ENCODE measurements around the gene CTXN3.

The CTXN3 gene

DNA sequence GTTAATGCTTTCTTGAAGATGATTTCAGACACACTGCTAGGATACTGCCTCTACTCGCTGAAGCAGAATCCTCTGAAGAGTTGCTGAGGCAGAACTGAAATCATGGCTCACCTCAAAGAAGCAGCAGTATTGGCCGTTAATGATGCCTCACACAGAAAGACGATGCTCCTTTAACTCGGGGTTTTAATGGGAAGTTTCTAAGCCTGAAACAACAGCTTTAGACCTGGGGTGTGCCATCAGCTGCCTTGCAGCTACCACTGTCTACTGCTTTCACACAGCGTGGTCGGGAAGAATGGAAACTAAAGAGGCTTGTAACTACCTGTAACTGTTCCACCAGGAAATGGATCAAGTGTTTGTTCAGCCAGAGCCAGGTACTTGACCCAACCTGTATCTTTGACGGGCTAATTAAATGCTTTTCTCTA lies at the start of gene CTXN3:
TSS of gene CTXN3 (plus strand) at position 65 of the 422 bp plus-strand sequence. CDS start 8,440 bp downstream, outside the sequence.
- no peak for DNase-seq (ENCODE audit: low read depth)

DNA sequence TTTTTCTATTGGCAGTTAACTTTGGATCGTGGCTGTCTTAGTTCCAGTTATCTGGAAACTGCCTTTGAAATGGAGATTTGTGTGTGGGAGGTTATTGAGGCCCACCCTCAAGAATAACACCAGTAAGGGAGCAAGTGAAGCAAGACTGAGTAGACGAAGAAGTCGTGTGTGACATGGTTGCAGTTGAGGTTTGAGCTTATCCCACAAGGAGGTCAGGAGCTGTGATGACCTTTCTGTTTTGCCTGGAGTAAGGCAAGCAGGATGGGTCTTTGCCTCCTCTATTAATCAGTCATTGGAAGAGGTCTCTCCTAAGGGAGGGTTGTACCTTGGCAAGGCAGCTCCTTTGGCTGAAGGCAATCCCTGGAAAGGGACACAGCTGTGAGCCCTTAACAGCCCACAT lies 49.6 kb upstream of the CTXN3 start:
- DNase-seq (ENCODE audit: low read depth), result no peak

DNA sequence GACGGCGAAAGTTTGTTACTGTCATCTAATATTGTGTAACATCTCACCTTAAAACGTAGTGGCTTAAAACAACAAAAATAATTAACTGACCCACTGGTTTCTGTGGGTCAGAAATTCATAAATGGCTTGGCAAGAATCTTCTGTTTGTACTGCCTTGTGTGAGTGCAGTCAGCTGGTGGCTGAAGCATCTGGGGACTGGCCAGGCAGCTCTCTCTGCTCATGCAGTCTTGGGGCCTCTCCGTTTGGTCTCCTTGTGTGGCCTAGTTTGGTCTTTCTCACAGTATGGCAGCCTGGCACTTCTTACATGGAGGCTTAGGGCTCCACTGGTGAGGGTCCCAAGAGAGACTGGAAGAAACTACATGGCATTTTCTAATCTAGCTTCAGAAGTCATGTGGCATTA lies 49.0 kb upstream of the CTXN3 start:
- DNase-seq (ENCODE audit: low read depth), result no peak

DNA sequence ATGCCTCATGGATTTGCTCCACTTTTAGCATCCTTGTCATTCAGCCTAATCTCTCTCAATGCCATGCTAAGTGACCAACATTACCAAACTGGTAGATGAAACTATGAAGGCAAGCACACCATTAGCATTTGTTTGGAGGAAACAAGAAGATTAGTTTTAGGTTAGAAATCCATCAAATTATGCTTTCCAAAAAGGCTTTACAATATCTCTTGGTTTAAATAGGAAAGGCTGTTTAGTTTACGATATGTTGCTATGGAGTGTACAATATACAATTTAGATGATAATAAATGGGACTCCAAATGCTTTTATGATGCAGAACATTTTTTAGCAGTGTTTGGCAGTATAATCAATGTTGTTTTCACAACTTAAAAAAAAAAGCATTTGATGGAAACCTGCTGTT lies 47.8 kb upstream of the CTXN3 start:
- DNase-seq (ENCODE audit: low read depth), result no peak

DNA sequence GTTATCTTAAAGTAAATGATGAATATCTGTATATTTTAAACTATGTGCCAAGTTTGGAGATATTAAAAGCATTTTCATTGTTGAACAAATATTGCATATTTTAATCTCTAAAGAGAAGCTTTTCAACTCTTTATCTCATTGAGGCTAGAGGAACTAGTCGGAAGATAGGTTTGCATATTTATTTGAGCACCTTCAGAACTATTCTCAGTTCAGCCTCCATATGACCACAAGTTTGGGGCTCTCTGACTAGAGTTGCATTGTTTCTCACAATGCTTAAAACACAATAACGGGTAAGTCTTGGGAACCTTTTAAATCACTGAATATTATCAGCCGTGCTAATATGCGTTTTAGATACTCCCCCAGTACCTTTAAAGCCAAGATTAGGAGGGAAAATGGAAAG lies 47.3 kb upstream of the CTXN3 start:
- DNase-seq (ENCODE audit: low read depth), result no peak

DNA sequence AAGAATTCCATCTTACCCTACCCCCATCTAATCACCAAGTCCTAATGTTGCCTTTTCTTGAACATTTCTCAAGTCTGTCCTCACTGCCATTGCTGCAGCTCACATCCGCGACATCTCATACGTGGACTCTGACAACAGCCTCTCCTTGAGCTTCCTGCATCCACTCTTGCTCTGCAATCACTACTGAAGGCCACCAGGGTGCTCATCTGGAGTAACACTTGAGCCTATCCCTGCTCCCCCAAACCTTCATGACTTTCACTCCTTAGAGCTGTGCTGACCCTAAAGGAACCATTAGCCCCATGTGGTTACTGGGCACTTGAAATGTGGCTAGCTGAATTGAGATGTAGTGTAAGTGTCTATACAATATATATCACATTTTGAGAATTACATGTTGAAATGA lies 46.4 kb upstream of the CTXN3 start:
- DNase-seq (ENCODE audit: low read depth), result no peak

DNA sequence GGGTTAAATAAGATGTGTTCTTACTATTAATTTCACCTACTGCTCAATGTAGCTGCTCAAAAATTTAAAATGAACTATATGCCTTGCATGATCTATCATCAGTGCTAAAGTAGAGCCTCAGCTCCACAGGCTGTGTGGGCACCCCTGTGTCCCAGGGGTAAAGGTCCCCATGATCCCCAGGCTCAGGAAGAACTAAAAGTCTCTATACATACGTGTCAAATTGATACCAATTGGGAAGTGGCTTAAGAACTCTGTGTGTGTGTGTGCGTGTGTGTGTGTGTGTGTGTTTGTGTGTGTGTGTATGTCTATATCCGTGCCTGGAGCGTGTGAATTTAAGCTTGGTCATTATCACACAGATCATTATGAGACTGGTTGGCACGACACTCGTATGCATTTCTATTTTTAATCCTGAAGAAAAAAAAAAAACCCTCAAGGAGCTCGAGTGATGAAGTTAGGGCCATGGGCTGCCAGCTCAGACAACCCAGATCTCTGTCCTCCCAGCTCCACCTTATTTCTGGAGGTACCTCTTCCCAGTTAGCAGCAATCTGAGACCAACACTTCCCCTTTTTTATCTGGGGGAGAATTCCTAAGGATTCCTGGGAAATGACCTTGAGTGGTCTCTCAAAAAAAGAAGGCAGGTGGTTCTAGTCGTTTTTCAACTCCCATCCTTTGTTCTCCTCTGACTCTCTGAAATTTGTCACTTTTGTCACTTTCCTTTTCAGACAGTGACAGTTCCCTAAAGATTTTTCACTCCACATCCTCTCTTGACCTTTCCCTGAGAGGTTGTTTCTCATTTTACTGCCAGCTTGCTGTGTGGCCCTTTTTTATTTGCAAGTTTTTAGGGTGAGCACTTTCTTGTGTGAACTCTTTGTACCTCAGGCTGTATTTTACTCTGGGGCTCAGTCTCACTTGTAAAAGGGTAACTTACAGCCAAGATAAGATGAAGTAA lies 45.7 kb upstream of the CTXN3 start:
- DNase-seq (ENCODE audit: low read depth), result no peak

DNA sequence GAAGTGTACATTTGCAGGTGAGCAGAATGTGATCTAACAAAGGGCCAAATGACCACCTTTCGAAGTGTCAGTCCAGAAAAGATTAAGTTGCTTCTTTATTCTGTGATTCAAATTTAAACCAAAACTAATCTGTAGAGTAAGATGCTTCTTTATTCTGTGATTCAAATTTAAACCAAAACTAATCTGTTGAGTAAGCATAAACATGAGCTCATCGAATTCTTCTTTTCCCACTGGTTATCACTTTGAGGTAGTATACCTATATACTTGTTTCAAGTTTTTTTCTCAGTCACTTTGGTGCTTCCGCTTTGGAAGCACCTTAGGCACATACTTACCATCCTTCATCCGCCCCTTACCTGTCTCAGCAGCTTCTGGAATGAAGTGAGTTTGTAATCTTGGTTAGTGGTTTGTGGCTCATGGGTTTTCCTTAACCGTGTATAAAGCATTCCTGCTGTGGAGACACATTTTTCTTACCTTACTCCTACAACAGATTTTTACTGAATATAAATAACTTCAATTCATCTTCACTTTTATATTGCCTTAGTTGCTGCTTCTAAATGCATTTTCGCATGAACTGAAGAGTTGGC lies 40.7 kb upstream of the CTXN3 start:
- no peak for DNase-seq (ENCODE audit: low read depth)

DNA sequence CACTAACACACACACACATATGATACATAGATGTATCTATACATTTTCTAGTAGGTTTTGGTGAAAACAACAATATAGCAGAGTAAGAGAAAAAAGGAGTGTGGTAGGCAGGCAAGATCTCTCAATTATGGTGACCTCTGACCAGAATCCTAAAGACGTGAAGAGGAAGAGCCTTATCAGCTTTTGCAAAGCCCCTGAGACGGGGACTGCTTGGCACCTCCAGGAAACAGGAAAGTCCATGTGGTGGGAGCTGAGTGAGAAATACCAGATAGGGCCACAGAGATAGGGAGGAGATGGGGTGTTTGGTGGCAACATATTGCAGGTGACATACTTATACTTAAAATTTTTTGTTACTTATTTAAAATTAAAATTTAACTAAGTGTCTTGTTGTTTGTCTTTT lies 39.9 kb upstream of the CTXN3 start:
- no peak for DNase-seq (ENCODE audit: low read depth)

DNA sequence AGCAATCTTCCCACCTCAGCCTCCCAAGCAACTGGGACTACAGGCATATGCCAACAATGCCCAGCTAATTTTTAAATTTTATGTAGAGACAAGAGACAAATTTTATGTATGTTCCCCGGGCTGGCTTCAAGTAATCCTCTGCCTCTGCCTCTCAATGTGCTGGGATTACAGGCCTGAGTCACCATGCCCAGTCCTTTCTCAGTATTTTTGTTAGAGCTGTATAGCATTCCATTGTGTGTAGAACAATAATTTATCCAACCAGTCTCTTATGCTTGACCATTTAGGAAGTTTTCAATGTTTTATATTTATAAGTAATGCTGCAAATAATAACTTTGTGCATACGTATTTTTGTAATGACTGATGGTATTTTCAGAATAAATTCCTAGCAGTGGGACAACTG lies 38.9 kb upstream of the CTXN3 start:
- DNase-seq (ENCODE audit: low read depth), result no peak

DNA sequence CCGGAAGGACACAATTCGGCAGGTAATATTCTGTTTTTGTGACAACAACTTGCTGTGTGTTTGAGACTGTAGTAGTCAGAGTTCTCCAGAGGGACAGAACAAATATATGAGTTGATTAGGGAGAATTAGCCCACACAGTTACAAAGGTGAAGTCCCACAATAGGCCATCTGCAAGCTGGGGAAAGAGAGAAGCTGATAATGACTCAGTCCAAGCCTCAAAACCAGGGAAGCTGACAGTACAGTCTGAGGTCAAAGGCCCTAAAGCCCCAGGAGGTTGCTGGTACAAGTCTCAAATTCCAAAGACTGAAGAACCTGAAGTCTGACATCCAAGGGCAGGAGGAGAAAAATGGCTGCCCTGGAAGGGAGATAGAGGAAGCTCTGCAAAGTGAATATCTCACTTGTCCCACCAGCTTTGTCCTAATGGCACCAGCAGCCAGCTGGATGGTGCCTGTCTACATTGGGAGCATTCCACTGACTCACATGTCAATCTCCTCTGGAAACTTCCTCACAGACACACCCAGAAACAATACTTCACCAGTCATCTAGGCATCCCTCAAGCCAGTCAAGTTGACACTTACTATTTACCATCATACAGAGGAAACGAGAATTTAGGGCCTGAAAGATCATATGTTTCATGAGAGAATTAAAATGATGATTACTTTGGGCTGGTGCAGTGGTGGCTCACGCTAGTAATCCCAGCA lies 36.3 kb upstream of the CTXN3 start:
- DNase-seq (ENCODE audit: low read depth), result no peak

DNA sequence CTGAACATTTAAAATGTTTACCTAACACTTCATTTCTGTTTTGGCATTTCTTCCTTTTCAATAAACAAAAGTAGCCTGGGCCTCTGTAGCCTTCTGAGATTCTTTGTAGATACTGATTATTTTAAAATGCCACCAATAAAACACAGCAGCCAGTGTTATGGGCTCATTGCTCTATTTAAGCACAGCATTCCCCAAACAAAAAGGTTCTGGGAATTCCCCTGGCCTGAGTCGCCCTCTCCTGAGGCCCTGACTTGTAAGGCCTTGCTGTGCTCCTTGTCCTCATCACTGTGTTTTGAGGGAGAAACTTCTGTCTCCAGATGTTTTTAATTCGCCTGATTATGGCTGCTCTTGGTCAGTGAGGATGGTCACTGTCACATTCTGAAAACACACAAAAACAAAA lies 33.0 kb upstream of the CTXN3 start:
- peak; percentile 13 for DNase-seq (ENCODE audit: low read depth)

DNA sequence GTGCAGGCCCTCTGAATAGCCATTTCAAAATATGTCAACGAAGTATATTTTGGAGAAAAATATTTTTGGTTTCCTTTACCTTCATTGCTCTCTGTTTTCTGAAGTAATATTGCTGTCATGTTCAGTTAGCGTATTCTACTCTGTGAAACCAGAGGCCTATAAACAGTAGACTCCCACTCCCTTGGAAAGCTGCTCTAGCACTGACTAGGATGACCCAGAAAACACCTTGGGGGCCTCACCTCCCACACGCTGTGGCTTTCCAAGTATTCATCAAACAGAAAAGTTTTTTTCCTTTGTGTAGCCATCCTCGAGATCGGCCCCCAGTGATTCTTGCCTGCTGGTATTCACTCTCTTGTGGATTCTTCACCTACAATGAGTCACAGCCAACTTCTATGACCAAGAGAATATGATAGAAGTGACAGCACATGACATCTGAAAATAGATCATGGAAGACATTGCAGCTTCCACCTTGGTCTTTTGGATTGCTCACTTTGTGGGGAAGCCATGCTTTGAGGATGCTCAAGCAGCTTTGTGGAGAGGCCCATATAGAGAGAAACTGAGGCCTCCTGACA lies 28.9 kb upstream of the CTXN3 start:
- DNase-seq (ENCODE audit: low read depth), result no peak

DNA sequence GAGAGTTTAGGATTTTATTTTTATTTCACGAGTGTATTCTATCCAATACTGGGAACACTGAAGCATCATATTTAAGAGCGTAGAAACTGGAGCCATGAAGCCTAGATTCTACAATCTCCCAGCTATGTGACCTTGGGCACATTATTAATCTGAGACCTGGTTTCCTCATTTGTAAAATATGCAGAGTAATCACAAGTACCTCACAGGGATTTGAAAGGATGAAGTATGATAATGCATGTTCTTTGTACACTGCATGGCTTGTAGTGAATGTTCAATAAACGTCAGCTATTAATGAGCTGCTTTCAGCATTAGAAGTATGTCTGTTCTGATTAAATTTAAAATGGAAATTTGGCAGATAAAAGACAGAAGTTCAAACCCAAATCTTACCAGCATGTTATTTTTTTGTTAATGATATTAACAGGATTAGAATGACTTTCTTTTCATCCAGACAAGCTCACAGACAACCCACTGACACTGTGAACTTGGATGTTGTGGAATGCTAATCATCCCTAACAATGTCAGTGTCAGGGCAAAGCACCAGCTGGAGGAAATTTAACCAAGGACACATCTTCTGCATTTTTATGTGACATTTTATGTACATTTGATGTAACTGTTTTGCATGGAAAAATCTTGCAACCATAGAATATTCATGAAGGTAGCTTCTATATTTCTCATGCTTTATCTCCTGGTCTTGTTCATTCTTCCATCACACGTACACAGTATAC lies 27.1 kb upstream of the CTXN3 start:
- DNase-seq (ENCODE audit: low read depth), result no peak

DNA sequence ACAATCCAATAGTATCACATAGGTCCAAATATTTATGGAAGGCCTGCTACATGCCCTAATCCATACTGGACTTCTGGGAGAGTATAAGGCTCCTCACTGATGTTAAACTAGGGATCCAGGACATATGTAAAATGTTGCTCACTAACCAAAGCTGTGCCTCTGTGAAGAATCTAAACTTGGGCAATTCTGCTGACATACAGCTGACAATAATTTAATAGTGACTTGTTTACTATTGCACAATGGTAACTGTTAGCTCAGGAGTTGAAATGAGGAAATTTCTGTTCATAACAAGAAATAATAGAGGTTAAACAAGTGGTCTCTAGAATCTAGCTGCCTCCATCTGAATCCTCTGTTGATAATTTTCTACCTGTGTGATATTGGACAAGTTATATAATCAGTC lies 14.9 kb upstream of the CTXN3 start:
- peak; percentile 17 for DNase-seq (ENCODE audit: low read depth)

DNA sequence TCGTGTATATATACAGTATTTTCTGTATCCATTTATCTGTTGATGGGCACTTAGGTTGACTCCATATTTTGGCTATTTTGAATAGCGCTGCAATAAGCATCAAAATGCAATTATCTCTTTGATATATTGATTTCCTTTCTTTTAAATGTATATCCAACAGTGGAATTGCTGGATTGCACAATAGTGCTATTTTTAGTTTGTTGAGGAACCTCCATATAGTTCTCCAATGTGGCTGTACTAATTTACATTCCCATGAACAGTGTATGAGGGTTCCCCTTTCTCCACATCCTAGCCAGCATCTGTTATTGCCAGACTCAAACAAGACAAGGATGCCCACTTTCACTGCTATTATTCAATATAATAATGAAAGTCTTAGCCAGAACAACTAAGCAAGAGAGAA lies 9.1 kb upstream of the CTXN3 start:
- DNase-seq (ENCODE audit: low read depth), result no peak

DNA sequence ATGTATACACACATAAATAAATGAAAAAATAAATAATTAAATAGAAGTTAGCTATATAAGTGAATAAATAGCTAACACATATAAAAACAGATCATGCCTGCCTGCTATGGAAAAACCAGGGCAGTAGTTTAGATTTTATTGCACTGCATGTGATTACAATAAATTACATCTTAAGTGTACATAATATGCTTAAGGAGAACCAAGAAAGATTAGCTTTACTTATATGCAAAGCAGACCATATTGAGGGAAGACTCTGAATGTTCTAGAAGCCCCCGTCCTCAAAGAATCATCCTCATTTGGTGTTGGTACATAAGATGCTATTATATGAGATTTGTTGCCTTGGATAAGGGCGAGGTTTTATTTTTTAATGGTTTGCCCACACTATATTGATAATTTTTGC lies 5.9 kb upstream of the CTXN3 start:
- DNase-seq (ENCODE audit: low read depth), result no peak

DNA sequence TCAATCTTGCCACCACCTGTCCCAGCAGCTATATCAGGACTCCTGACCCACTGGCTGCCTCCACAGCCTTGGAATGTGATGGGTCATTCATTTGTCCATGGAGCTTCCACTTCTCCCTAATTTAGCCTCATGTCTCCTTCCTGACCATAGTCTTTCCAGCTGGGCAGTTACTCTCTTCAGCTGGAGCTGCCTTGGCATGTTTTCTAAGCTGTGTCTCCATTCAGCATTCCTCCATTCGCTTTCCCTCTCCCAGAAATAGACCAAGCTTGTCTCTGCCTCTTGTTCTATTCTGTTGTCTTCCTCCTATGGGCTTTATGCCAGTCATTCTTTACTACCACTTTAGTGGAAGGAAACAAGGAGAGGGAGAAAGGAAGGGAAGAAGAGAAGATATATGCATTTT lies 5.3 kb upstream of the CTXN3 start:
- DNase-seq (ENCODE audit: low read depth), result no peak

DNA sequence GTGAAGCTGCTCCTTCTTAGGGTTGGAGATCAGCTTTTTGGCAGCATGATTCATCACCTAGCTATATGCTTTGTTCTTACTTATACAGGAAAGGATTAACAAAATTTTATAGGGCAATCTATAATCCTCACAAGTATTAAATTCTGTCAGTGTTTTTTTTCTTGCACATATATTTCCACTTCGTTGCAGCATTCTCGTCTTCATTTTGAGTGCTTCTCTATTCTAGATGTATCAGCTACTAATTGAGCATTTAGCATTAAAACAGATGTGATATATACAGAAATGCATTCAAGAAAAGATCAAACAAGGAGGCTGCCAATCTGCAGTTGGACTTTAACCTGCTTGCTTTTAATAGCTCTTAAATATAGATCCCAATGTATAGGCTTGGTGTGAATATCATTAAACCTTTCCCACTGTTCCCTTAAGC lies 3.6 kb upstream of the CTXN3 start:
- DNase-seq (ENCODE audit: low read depth), result no peak

DNA sequence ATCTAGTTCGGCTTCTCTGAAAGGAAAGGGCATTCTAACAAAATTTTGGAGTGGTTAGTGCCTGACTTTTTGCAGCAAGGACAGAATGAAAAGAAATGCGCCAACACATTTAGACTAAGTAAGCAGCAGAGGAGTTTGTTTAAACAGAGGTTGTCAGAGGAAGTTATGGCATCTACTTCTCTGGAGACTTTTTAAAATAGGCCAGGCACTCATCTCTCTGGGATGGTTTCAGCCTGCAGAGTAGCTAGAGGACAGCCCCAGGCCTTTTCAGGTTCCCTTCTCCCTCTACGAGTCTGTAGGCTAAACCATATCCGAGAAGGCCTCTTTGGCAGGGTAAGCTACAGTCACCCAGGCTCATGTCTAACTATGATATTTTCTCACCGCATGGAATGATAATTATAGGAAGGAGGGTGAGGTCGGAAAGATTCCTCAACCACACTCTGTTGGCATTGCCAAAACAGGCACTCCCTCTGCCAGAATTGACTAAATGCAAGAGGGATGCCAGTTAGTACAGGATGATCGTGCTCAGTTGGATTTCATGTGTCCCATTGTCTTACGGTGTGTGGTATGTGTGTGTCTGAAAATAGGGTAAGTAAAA lies 1.4 kb upstream of the CTXN3 start:
- no peak for DNase-seq (ENCODE audit: low read depth)

DNA sequence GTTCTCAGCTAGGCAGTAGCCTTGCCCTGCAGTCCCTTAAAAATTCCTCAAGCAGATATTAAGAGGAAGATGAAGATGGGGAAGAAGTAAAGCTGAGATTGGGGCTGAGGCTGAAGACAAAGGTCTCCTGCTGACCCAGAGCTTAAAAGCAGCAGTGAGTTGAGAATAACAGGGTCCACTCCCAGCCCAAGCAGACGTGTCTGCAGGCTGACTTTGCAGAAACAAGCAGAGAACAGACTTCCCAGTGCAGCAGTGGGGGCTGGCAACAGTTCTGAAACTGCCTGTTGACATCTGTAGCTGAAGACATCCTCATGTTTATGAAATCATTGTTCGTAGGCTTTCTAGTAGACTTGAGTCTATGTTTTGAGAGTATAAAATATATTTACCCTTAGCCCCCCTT lies 1.1 kb downstream of the CTXN3 start:
- DNase-seq (ENCODE audit: low read depth), result no peak

DNA sequence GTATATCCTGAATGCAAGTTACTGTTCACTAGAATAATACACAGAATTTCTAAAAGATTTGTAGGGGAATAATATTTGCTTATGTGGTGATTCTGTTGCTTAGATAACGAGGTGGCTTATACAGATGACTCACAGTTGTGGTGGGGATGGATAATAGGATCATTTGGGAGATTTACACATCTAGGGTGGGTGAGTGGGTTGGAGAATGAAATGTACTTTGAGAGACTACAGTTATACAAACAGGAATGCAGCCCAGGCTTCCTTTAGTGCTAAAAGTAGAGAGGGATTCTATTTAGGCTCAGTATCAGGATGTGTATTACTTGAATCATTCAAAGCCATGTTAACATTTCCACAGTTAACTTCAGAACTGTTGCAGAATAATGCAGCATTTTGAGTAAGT lies 1.8 kb downstream of the CTXN3 start:
- DNase-seq (ENCODE audit: low read depth), result no peak

Data from fibroblast of the conjunctiva (primary cell).